Stimulated activated CD8-positive, alpha-beta memory T cell treated with anti-CD3 and anti-CD28 coated beads, Interleukin-7, amount 100 ng/mL, for 4 hours (primary cell): Measurements from ENCODE around the gene DRD4.
"Not testable (repeated sequence)": the region's sequence is repeated elsewhere in the genome, so short reads cannot be mapped to it uniquely, and the experiment has no call there.

ENCODE experiments used
- DNase-seq, 2 donors: peaks; one replicate each; pipeline ENCODE4 v3.0.0-alpha.2; 2020; ENCODE audit warnings: low read depth in 2 of 2

The DRD4 gene

GRCh38 chr11:643849-644738 lies 7.0 kb downstream of the DRD4 start:
- no peak for DNase-seq

GRCh38 chr11:645536-645935 lies 8.5 kb downstream of the DRD4 start:
- no peak for DNase-seq

- DNase-seq, result no peak
Measured at GRCh38 chr11:646214-646613, 9.1 kb downstream of the DRD4 start.

GRCh38 chr11:647672-648158 lies 10.6 kb downstream of the DRD4 start:
- DNase-seq, result not testable (repeated sequence)

GRCh38 chr11:650482-650881 lies 13.4 kb downstream of the DRD4 start:
- no peak for DNase-seq

GRCh38 chr11:653136-653535 lies 16.1 kb downstream of the DRD4 start:
- not testable (repeated sequence) for DNase-seq

- no peak for DNase-seq
Measured at GRCh38 chr11:653837-654236, 16.8 kb downstream of the DRD4 start.

GRCh38 chr11:654444-654843 lies 17.4 kb downstream of the DRD4 start:
- DNase-seq, result not testable (repeated sequence)

GRCh38 chr11:655036-655726 lies 18.1 kb downstream of the DRD4 start:
- DNase-seq, result no peak

GRCh38 chr11:656426-656825 lies 19.4 kb downstream of the DRD4 start:
- DNase-seq, result no peak

- no peak for DNase-seq
Measured at GRCh38 chr11:656866-657265, 19.8 kb downstream of the DRD4 start.

- DNase-seq, result no peak
Measured at GRCh38 chr11:657691-658126, 20.6 kb downstream of the DRD4 start.

- no peak for DNase-seq
Measured at GRCh38 chr11:659532-660085, 22.5 kb downstream of the DRD4 start.

GRCh38 chr11:660281-660680 lies 23.2 kb downstream of the DRD4 start:
- DNase-seq, result no peak

GRCh38 chr11:660681-661444 lies 23.8 kb downstream of the DRD4 start:
- no peak for DNase-seq

GRCh38 chr11:662689-663274 lies 25.7 kb downstream of the DRD4 start:
- DNase-seq, result no peak

GRCh38 chr11:665062-665703 lies 28.1 kb downstream of the DRD4 start:
- DNase-seq, result no peak

- DNase-seq, result no peak
Measured at GRCh38 chr11:665704-666281, 28.7 kb downstream of the DRD4 start.

- no peak for DNase-seq
Measured at GRCh38 chr11:673866-674265, 36.8 kb downstream of the DRD4 start.

GRCh38 chr11:674406-674805 lies 37.3 kb downstream of the DRD4 start:
- DNase-seq, result no peak

- DNase-seq, result no peak
Measured at GRCh38 chr11:678297-678696, 41.2 kb downstream of the DRD4 start.
